Caco-2 (cell line): ENCODE measurements around the gene COPS4. TPM values are rescaled to one million over a fixed set of nuclear protein-coding genes. Genes with fewer than 3 reads are reported as not detected.
"Not testable (repeated sequence)": the region's sequence is repeated elsewhere in the genome, so short reads cannot be mapped to it uniquely, and the experiment has no call there.

Source experiments
- BruUV-seq: library from RNA; stranded (reverse); fragments of 400-500 nt; replicated peaks from 2 replicates; lab custom pipeline; 2021; lab: Mats Ljungman, UMichigan
- CTCF ChIA-PET: fragments of 300-600 bp; sonication (Branson Sonifier 250); formaldehyde crosslinking; loops from one replicate; lab custom pipeline; 2022; ENCODE audit warnings: antibody characterized with exemption; lab: Charles Lee
- POLR2A ChIA-PET: fragments of 300-600 bp; sonication (Branson Sonifier 250); formaldehyde crosslinking; loops from one replicate; lab custom pipeline; 2022; ENCODE audit warnings: antibody characterized with exemption; lab: Charles Lee
- DNase-seq, 2 experiments: peaks; one replicate each; pipeline versions ENCODE4 v3.0.0 to v3.0.0-alpha.2; 2020 to 2022
- H3K27me3 ChIP-seq: replicated peaks from 2 replicates; pipeline ENCODE4 v1.6.0; 2011; ENCODE audit warnings: low read length; ENCODE audit not compliant: control insufficient read depth, insufficient read depth
- H3K36me3 ChIP-seq: 2 replicates; pipeline ENCODE4 v1.5.1; 2011; ENCODE audit warnings: low read length; ENCODE audit not compliant: control insufficient read depth, insufficient read depth
- H3K4me1 ChIP-seq: fragments of 250-450 bp; sonication (Bioruptor Pico); 2 replicates; pipeline ENCODE4 v1.5.1; 2020; ENCODE audit warnings: mild to moderate bottlenecking
- H3K4me3 ChIP-seq: 2 replicates; pipeline ENCODE4 v1.5.1; 2011; ENCODE audit warnings: low read depth, mild to moderate bottlenecking, control low read depth, low read length
- H3K9me3 ChIP-seq: fragments of 250-450 bp; sonication (Bioruptor Pico); 2 replicates; pipeline ENCODE4 v1.5.1; 2020; ENCODE audit warnings: mild to moderate bottlenecking, moderate library complexity
- H3K27ac Mint-ChIP-seq: one replicate; pipeline ENCODE4 v1.8.0; 2022; ENCODE audit warnings: mixed read lengths; ENCODE audit not compliant: unreplicated experiment
- H3K27me3 Mint-ChIP-seq: one replicate; pipeline ENCODE4 v1.8.0; 2022; ENCODE audit warnings: mixed read lengths; ENCODE audit not compliant: insufficient read depth, unreplicated experiment
- H3K36me3 Mint-ChIP-seq: one replicate; pipeline ENCODE4 v1.8.0; 2022; ENCODE audit warnings: mild to moderate bottlenecking, mixed read lengths; ENCODE audit not compliant: insufficient read depth, unreplicated experiment
- H3K4me1 Mint-ChIP-seq: one replicate; pipeline ENCODE4 v1.8.0; 2022; ENCODE audit warnings: low read depth, mixed read lengths; ENCODE audit not compliant: unreplicated experiment
- H3K4me3 Mint-ChIP-seq: one replicate; pipeline ENCODE4 v1.8.0; 2022; ENCODE audit warnings: mild to moderate bottlenecking, moderate library complexity, mixed read lengths; ENCODE audit not compliant: unreplicated experiment
- H3K9me3 Mint-ChIP-seq: one replicate; pipeline ENCODE4 v1.8.0; 2022; ENCODE audit warnings: mixed read lengths; ENCODE audit not compliant: unreplicated experiment
- intact Hi-C: fragments of 100-400 bp; cut with micrococcal nuclease; formaldehyde crosslinking; loops from one replicate; pipeline ENCODE4 v1.10.0; 2022; ENCODE audit not compliant: unreplicated experiment
- total RNA-seq: library from RNA; stranded (reverse); gene quantifications from 2 replicates; pipeline ENCODE4 v1.2.3, GENCODE V29; 2022
- TF ChIP-seq, protein P1 (sequence below), 2 experiments: fragments of 200-600 bp in 1 of 2; IDR thresholded peaks; 1 replicate in 1 of 2; 2 replicates in 1 of 2; pipeline versions ENCODE4 v1.5.1 to v1.8.0; 2011 to 2022; ENCODE audit warnings: antibody characterized with exemption in 1 of 2, control low read depth in 1 of 2, inconsistent platforms in 1 of 2, low read depth in 1 of 2, low read length in 1 of 2, mild to moderate bottlenecking in 1 of 2, moderate library complexity in 1 of 2; ENCODE audit not compliant: insufficient read depth in 1 of 2, severe bottlenecking in 1 of 2, unreplicated experiment in 1 of 2

COPS4 gene
- total RNA-seq, 1 experiment from 2014 or later = 36.3 TPM

DNA sequence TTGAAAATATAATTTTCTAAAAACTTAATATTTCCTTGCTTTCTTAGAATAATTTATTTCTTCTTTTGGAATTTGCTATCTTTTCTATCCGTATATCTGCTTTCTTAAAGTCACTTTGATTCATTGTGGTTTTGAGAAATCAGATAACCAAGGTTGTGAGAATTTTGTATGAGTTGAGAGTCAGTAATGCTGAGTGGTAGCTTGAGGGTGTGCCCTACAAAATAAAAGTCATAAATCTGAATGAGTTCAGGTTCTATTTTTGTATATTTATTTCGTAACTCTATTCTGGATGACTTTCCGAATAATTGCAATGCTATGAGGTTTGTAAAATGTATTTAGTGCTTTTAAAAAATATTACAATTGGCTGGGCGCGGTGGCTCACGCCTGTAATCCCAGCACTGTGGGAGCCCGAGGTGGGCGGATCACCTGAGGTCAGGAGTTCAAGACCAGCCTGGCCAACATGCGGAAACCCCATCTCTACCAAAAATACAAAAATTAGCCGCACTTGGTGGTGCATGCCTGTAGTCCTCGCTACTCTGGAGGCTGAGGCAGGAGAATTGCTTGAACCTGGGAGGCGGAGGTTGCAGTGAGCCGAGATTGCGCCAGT, 8.9 kb downstream of the COPS4 start:
- H3K9me3 Mint-ChIP-seq = no peaks in the 10 kb centered on the region
- POLR2A ChIA-PET = no interaction called here
- intact Hi-C loops = no loop called here
- no peaks in the 10 kb centered on the region for H3K27me3 ChIP-seq
- H3K4me3 Mint-ChIP-seq = no peak overlapping the region
- H3K4me1 ChIP-seq = no peaks in the 10 kb centered on the region
- no peaks in the 10 kb centered on the region for H3K36me3 ChIP-seq
- H3K4me3 ChIP-seq = no peak overlapping the region
- no peak for DNase-seq
- no peaks in the 10 kb centered on the region for H3K4me1 Mint-ChIP-seq
- no peak overlapping the region for H3K27ac Mint-ChIP-seq
- no peaks in the 10 kb centered on the region for H3K36me3 Mint-ChIP-seq
- no peaks in the 10 kb centered on the region for H3K9me3 ChIP-seq
- H3K27me3 Mint-ChIP-seq = no peaks in the 10 kb centered on the region
- BruUV-seq = no TSS peak
- CTCF ChIA-PET = no interaction called here
- TF ChIP-seq, protein P1, sequence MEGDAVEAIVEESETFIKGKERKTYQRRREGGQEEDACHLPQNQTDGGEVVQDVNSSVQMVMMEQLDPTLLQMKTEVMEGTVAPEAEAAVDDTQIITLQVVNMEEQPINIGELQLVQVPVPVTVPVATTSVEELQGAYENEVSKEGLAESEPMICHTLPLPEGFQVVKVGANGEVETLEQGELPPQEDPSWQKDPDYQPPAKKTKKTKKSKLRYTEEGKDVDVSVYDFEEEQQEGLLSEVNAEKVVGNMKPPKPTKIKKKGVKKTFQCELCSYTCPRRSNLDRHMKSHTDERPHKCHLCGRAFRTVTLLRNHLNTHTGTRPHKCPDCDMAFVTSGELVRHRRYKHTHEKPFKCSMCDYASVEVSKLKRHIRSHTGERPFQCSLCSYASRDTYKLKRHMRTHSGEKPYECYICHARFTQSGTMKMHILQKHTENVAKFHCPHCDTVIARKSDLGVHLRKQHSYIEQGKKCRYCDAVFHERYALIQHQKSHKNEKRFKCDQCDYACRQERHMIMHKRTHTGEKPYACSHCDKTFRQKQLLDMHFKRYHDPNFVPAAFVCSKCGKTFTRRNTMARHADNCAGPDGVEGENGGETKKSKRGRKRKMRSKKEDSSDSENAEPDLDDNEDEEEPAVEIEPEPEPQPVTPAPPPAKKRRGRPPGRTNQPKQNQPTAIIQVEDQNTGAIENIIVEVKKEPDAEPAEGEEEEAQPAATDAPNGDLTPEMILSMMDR (IDR thresholded peaks at IDR 0.05; ENCODE audit: insufficient read depth in 1 of 2, low read depth in 1 of 2, low read length in 1 of 2, severe bottlenecking in 1 of 2, unreplicated experiment in 1 of 2) = no peak

GRCh38 chr4:83046693-83047473, 11.9 kb downstream of the COPS4 start:
- Mint-ChIP-seq H3K4me3 (no peak overlapping the region), H3K4me1 (no peaks in the 10 kb centered on the region), H3K36me3 (peaks cover under 1% of the 10 kb centered on the region), H3K27me3 (no peaks in the 10 kb centered on the region), H3K9me3 (no peaks in the 10 kb centered on the region), H3K27ac (no peak overlapping the region)
- Histone ChIP-seq H3K4me1 (no peaks in the 10 kb centered on the region), H3K4me3 (no peak overlapping the region), H3K27me3 (no peaks in the 10 kb centered on the region), H3K36me3 (no peaks in the 10 kb centered on the region), H3K9me3 (no peaks in the 10 kb centered on the region)
- no peak for DNase-seq
- TF ChIP-seq, protein P1 (IDR thresholded peaks at IDR 0.05; ENCODE audit: insufficient read depth in 1 of 2, low read depth in 1 of 2, low read length in 1 of 2, severe bottlenecking in 1 of 2, unreplicated experiment in 1 of 2) = no peak
- no TSS peak for BruUV-seq
- intact Hi-C loops = no loop called here
- ChIA-PET CTCF (no interaction called here), POLR2A (no interaction called here)

- H3K36me3 Mint-ChIP-seq, H3K27ac Mint-ChIP-seq, H3K36me3 ChIP-seq, H3K4me3 Mint-ChIP-seq, H3K4me1 ChIP-seq, H3K27me3 ChIP-seq, CTCF ChIA-PET, H3K4me3 ChIP-seq, intact Hi-C loops, H3K27me3 Mint-ChIP-seq, POLR2A ChIA-PET, BruUV-seq, DNase-seq, H3K9me3 ChIP-seq, H3K9me3 Mint-ChIP-seq, H3K4me1 Mint-ChIP-seq: not testable (repeated sequence)
Measured at GRCh38 chr4:83048781-83049180, 13.8 kb downstream of the COPS4 start.
